DMS 273 (cell line): ENCODE results near the gene FOXS1.
A peak's percentile ranks its signal among the peaks of the same experiment; 100 is the strongest.

Experiments
- DNase-seq: peaks from one replicate; lab custom pipeline; 2025; ENCODE audit not compliant: unreplicated experiment; lab: John Stamatoyannopoulos, UW

Gene FOXS1

DNA sequence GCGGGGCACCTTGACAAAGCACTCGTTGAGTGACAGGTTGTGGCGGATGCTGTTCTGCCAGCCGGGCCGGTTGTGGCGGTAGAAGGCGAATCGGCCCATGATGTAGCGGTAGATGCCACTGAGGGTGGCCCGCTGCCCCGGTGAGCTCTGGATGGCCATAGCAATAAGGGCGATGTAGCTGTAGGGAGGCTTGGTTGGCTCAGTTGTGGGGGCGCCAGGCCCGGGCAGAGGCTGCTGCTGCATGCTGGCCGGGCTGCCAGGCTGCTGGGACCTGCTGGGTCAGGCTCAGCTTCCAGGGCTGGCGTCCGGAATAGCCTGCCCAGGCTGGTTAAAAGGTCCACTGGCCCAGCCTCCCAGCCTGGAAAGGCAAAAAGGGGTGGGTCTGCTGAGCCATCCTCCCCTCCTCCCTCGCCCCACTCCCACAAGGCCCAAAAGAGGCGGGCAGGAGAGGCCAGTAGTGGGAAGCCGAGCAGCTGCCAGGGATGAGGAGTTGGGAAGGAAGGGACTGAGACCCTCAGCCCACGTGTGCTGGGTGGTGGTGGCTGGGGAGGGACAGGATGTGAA, at the start of gene FOXS1:
TSS of gene FOXS1 (minus strand) at position 305 of the 564 bp plus-strand sequence. CDS start at position 243, 62 bp downstream.
- DNase-seq: peak; percentile 50

DNA sequence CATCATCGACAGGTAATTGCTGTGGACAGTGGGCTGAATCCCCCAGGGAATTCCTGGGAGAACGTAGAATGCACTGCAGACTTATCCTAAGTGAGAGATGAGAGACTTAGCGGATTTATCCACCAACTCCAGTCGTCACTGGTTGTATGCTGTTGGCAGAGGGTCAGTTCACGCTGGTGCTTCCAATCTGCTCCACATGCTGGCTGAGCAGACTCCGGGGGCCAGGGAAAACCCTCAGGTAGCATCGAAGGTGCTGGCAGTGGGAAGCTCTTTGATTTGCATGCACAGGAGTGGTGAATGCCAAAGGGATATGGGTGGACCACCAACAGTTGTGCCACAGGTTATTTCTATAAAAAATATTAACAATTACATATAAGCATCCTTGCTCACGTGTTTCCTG, 45.2 kb upstream of the FOXS1 start:
- no peak for DNase-seq

DNA sequence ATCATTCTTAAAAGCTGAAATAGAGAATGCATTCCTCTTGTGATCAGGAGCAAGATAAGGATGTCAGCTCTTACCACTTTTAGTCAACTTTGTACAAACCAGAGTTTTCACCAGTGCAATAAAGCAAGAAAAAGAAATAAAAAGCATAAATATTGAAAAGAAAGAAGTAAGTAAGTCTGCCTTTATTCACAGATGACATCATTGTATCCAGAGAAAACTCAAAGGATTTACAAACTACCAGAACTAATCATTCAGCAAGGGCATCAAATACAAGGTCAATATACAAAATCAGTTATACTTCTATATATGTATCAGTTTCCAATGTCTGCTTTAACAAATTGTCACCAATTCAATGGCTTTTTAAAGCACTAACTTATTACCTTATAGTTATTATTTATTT, 38.4 kb upstream of the FOXS1 start:
- DNase-seq: no peak

DNA sequence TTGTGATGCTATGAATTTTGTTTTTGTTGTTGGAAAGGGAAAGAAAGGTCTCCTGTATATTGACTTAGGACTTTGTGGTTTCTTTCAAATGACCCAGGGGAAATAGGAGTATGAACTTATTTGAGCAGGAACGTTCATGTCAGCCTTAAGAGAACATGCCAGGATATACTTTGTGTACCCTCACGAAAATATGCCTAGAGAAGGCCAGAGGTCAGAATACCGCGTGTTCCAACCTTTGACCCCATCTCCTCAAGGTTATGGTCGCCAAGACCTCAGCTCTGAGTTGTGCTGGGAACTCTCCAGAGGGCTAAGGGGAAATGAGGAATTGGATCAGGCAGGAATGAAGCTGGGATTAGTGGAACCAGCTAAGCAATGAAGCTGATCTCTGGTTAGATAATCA, 36.5 kb upstream of the FOXS1 start:
- no peak for DNase-seq

DNA sequence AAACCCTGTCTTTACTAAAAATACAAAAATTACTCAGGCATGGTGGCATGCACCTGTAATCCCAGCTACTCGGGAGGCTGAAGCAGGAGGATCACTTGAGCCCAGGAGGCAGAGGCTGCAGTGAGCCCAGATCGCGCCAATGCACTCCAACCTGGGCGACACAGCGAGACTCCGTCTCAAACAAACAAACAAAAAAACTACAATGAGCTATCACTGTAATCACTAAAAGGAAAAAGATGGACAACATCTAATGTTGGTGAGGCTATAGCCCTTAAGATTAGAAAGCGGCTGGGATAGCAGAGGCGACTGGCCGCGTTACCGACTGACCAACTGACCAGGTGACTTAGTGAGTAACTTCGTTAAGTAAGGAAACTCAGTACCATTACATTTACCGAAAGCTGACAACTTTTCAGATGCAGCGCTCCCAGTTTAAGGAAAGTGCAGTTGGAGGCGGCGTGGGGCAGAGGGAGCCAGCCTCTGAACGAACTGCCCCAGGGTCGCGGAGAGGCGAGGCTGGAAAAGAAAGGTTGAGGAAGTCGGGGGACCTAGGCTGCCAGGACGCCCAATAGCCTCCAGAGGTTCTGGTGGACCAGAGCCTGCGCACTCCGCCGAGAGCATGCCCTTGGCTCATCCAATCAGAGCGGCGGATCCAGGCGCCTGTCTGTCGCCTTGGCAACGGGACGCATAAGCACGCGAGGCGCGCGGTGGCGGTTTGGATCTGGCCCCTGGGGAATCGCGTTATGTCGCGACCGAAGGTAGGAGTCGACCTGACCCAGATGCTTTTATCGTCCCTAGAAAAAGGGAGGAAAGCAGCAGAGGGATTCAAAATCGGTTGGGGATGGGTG, 34.0 kb upstream of the FOXS1 start:
- DNase-seq: peak; percentile 98

DNA sequence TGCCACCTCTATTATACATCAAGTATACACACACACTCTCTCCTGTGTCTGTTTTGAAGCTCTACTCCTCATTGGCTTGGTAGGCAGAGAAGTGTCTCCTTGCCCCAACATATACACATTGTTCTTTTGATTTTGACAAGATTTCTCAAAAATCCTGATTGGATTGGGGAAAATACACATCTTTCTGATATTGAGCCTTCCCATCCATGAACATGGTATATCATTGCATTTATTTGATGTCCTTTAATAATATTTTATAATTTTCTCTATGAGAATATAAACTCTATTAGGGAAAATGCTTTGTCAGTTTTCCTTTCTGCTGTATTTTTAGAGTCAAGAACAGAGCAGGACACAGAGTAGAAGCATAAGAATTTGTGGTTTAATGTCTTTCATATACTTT, 32.3 kb upstream of the FOXS1 start:
- no peak for DNase-seq

DNA sequence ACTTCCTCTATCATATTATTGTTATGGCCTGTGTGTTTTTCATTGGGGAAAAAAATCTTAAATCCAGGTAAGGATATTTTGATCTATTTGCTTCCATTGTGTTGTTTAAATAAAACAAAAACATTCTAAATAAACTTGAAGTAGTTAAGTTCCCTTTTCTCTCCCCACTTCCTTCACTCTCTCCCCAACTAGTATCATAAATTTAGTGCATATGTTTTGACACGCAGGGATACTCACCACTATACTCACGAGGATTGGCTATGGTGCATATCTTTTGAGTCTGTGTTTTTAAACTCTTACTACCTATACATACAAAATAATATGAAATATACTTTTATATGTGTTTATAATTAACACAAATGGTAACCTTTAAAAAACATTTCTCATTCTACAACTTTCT, 30.3 kb upstream of the FOXS1 start:
- DNase-seq: no peak

DNA sequence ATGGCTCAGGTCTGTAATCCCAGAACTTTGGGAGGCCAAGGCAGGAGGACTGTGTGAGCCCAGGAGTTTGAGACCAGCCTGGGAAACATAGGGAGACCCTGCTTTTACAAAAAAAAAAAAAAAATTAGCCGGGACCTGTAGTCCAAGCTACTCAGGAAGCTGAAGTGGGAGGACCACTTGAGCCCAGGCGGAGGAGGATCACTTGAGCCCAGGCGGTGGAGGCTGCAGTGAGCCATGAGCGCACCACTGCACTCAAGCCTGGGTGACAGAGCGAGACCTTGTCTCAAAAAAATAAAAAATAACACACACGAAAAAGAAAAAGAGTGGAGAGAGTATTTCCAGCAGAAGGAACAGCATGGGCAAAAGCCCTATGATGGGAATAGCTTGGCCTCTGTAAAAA, 27.0 kb upstream of the FOXS1 start:
- no peak for DNase-seq

DNA sequence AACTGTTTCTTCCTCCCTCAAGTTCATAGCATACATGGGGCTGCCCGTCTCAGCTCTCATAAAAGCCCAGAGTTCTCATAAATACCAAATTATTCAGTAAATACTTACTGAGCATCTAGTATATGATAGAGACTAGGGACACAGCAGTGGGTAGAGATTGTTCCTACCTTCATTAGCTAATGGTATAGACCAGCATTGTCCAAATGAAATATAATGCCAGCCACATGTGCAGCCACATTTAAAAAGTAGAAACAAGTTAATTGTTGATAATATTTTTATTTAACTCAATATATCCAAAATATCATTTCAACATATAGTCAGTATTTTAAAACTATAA, 26.2 kb upstream of the FOXS1 start:
- no peak for DNase-seq

DNA sequence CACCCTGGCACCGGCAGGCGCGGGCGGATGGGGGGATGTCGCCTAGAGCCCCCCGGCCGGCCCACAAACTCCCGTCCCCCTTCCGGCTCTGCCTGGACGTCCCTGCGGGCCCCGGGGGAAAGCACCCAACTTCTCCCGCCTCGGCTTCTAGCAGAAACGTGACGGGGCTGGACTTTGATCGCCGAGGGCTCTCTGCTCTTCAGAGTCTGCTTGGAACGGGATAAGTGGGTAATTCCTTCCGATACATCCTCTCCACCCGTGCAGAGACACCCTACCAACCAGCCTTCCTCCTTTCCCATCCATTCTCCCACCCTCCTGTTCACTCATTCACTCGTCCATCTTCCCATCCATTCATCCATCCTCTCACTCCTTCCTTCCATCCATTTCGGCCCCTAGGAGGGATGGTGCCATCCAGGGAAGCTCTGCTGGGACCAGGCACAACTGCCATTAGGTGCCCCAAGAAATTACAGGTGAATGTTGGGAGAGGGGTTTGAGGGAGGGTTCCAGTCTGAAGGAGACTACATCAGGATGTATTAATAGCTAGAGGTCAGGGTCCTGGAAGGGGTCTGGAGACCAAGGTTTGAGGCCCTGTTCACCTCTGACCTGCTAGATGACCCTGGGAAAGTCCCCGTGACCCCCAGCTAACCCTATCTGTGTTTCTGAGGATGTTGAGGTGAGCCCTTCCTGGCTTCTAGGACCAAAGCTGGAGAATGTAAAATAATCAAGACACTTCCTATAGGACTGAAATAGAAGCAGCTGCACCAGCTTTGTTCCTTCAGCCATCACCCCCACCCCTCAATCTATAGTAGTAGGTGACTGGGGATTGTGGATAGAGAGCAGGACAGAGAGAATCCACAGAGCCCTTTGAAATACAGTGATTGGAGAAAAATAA, 25.6 kb upstream of the FOXS1 start:
- no peak for DNase-seq

DNA sequence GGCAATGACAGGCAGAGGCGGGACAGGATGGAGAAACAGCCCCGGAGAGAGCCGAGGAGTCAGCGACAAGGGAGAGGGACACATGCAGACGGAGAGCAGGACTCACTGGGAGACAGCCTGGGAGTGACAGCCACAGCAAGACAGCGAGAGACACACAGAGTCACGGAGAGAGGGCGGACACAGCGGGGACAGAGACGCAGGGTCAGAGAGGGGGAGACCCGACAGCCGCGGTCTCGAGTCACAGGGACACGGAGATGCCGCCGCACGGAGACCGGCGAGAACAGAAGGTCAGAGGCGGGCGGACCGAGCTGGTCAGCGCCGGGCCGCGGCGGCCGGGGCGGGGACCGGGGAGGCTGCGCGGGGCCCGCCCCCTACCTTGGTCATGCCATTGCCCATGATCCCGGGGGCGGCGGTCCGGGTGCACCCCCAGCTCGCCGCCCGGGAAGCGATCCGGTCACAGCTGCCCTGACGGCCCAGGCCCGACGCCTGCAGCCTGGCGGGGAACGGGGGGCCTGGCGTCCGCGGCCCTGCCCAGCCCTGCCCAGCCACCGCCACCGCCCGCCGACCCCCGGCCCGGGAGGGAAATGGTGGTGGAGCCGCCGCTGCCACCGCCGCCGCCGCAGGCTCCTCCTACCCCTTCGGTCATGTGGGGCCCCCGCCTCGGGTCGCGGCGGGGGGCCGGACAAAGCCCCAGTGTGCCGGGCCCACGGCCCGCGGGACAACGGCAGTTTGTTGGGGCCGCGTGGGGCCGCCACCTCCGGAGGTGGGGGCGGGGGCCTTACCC, 24.7 kb upstream of the FOXS1 start, which contains the start of the genes DUSP15 and TTLL9:
TSS of gene DUSP15 (minus strand) at position 586 of the 784 bp plus-strand sequence. CDS start at position 396, 190 bp downstream.
TSS of gene TTLL9 (plus strand) at position 693 of the 784 bp plus-strand sequence. CDS start 493 bp downstream, outside the sequence.
- peak; percentile 46 for DNase-seq

DNA sequence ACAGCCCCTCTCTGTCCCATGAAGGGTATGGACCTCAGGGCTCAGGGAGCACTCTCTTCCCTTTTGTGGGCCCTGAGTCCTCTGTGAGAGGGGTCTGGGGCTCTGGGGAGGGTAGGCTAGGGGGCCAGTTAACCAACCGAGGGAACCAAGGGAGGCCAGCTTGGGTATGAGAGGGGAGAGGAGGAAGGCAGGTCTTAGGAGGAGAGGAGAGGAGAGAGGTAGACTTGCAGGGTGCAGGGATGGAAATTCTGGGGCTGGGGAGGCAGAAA, 24.2 kb upstream of the FOXS1 start:
- DNase-seq: no peak

DNA sequence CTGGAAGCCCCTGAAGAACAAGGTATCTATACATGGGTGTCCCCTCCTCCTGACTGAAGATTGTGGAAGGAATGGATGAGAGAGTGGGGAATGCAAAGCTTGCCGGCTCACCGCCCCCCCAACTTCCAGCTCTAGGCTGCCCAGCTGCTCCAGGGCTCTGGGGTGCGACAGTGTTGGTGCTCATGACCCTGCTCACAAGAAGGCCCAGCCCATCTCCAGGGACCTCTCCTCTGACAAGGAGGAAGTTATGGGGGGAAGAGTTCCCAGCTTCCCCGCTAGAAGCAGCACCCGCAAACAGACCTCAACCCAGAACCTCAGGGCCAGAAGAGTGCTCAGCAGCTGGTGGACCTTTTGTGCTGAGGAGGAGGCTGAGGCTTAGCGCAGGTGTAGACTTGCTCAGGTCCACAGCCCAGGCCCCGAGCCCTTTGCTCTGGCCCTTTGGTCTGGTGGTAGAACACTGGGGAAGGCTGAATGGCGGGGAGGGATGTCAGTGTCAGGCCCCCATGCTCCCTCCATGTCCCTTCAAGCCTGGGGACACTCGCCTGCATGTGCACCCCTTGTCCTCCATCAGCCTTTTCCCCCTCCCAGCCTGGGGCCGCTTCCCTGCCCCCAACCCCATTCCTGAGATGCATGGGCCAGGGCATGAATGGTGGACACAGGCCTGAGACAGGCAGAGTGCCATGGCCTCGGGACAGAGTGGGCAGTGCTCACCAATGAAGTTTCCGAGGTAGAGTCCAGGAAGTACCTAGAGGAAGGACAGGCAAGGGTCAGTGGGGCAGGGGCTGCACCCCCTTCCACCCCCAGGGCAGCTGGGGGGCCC, 23.7 kb upstream of the FOXS1 start:
- no peak for DNase-seq

DNA sequence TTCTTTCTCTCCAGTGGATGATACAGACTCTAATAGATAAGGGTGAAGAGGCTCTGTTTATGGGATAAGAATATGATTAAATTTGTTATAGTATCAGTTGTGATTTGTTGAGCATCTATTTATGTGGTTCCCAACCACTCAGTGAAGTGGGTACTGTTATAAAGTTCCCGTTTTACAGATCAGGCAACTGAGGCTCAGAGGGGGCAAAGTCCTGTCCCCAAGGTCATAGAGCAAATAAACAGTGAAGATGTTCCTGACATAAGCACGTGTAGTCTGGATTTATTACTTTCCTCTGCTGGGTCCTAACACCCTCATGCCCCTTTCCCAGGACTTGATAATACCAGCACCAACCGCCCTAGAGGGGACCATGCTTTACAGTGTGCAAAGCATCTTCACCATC, 20.8 kb upstream of the FOXS1 start:
- no peak for DNase-seq

DNA sequence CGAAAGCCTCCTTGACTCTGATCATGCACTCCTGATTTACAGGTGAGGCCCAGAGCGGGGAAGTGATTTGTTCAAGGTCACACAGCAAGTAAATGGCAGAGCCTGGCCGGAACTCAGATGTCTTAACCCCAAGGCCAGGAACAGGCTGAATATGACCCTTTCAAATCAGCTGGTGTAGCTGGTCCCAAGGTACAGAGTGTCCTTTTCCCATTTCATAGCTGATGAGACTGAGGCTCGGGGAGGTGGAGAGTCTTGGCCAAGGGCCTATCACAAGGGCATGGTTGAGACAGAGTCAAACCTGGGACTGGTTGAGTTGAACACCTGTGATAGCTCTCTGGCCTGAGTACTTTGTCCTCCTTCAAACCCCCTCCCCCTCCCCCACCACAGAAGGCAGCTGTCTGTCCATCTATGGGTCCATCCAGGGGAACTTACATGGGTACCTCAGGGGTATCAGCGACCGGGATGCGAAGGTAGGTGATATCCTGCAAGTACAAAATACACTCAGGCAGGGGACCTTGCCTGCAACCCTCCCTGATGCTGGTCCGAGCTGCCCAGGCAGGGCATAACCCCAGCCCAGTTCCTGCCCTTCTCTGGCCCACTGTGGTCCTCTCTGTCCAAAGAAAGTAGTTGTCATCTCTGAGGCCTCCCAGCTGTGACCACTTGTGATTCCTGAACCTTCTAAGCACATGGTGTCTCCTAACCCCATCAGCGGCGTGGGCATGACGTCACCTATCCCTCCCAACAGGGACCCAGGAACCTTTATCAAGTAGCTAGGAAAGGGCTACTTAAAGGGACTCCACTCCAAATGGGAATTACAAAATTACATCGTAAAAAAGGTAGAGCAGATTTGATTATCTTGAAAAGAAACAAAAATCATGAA, 19.4 kb upstream of the FOXS1 start:
- no peak for DNase-seq

DNA sequence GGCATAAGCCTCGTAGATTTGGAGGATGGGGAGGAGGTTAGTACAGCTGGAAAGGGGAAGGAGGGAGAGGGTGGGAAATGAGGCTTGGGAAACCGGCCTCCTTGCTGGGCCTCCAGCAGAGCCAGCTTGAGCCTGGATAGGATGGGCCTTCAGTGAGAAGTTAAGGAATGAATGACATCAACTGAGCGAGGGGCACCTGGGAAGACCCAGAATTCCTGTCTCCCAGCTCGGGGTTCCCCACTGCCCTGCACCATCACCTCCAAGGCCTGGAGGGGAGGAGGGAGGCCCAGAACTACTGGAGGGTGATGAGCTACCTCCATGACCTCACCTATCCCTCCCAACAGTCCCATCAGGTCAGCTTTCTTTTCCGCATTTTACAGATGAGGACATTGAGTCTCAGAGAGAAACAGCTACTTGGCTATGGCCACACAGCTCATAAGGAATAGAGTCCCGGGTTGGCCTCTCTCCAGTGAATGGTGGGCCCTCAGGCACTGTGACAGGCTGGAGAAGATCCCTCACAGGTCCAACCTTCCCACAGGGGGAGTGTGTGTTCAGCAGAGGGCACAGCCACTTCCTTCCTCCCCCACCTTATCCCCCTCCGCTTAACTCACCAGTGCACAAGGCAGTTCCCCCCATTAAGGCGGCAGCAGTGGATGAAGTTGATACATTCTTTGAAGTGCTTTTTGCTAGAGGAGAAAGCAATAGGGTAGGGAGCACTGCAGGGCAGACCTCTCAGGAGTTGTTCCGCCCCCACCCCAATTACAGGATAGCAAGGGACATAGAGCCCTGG, 18.1 kb upstream of the FOXS1 start:
- DNase-seq: no peak

DNA sequence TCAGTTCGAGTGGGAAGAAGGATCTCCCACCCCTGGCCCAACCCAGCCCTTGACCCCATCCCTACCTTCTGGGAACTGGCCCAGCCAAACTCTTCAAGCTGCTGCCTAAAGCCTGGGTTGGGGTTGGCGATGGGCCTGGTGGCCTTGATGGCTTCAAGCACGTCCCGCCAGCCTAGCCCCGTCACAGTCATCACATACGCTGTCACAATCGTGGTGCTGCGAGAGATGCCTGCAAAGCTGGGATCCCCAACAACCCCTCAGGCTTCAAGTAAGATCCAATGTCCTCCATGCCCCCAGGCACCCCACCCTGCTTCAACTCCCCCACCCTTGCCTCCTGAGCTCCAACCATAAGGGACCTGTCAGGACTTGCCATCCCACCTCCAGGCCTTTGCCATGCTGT, 17.1 kb upstream of the FOXS1 start:
- no peak for DNase-seq

DNA sequence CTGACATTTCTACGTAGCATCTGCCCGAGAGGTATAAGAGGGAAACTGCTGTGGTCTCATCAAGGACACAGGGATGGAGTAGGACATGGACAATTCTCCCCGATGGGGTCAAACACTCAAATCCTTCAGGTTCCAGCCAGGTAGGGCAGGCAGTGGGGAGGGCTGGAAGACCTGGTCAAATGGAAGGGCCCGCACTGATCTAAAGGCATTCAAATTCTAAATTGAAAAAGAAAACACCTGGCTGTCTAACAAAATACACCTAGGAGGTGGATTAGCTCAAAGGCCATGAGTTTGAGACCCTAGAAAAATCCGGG, 16.7 kb upstream of the FOXS1 start:
- DNase-seq: no peak
